Esophagus squamous epithelium (tissue), 5 donors: Measurements from ENCODE around the gene TCEA2. TPM values are rescaled to one million over a fixed set of nuclear protein-coding genes. Genes with fewer than 3 reads are reported as not detected.

Experiments used
- DNase-seq: peaks from one replicate; lab custom pipeline; 2025; lab: John Stamatoyannopoulos, UW
- H3K27ac ChIP-seq, 4 donors: fragments of 200-600 bp; sonication (generic); one replicate each; pipeline ENCODE4 v1.5.1; 2016 to 2019; ENCODE audit warnings: mild to moderate bottlenecking in 1 of 4
- H3K27me3 ChIP-seq, 4 donors: fragments of 200-600 bp; sonication (generic); 1 replicate in 3 of 4; 2 replicates in 1 of 4; pipeline versions ENCODE4 v1.5.1 to v1.6.0; 2017 to 2021; ENCODE audit warnings: antibody characterized with exemption in 1 of 4
- H3K36me3 ChIP-seq, 3 donors: fragments of 200-600 bp; sonication (generic); one replicate each; pipeline ENCODE4 v1.5.1; 2016 to 2019
- H3K4me1 ChIP-seq, 3 donors: fragments of 200-600 bp; sonication (generic); one replicate each; pipeline ENCODE4 v1.5.1; 2017 to 2019
- H3K4me3 ChIP-seq, 4 donors: fragments of 200-600 bp; sonication (generic); 1 replicate in 3 of 4; 2 replicates in 1 of 4; pipeline ENCODE4 v1.5.1; 2016 to 2019; ENCODE audit warnings: mild to moderate bottlenecking in 2 of 4, moderate library complexity in 1 of 4
- H3K9me3 ChIP-seq, 3 donors: fragments of 200-600 bp; sonication (generic); one replicate each; pipeline ENCODE4 v1.5.1; 2016 to 2019
- POLR2A ChIP-seq, 4 donors: fragments of 450-650 bp; IDR thresholded peaks; one replicate each; pipeline ENCODE4 v1.6.1; 2017; ENCODE audit warnings: antibody characterized with exemption in 4 of 4, mild to moderate bottlenecking in 4 of 4, moderate library complexity in 3 of 4
- WGBS, 2 donors: methylation state at CpG; one replicate each; pipeline ENCODE4 v1.1.5; 2018; 5-methylcytosine and 5-hydroxymethylcytosine counted together
- intact Hi-C: fragments of 100-400 bp; cut with DNase I; formaldehyde crosslinking; loops from one replicate; pipeline ENCODE4 v1.15.0; 2022
- total RNA-seq, 4 donors: library from RNA; depleted of rRNA; stranded (reverse); fragments of >200 nt; gene quantifications; one replicate each; pipeline ENCODE4 v1.1.0, GENCODE V29; 2016
- TF ChIP-seq, protein P1 (sequence below), 6 experiments: fragments of 450-650 bp in 4 of 6; fragments of 200-600 bp in 2 of 6; sonication (generic) in 2 of 6; IDR thresholded peaks; one replicate each; pipeline ENCODE4 v1.5.1; 2016 to 2019; ENCODE audit warnings: antibody characterized with exemption in 6 of 6, mild to moderate bottlenecking in 4 of 6, moderate library complexity in 4 of 6
- donor health status: DM: yes; HTN: yes; CAD: no.

Gene TCEA2
- total RNA-seq, 4 donors from 2014 or later = 1.8 to 25.2 (median 8.9) TPM

DNA sequence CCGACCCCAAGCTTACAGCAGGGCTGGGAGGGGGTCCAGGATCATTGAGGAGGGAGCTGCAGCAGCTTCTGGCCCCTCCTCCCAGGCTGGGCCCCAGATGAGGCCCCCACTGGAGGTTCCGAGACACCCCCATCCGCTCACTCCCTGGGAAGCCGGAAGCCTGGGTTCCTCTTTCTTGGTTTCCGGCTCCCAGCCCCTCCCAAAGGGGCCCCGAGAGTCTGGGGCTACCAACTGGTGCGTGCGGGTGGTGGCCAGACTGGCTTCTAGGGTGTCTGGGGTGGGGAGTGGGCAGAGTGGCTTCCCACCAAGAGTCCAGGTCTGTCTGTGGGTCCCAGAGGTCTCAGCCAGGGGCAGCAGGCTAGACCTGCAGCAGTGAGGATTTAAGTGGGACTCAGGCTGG is 14.1 kb downstream of the TCEA2 start:
- WGBS, 2 donors = no CpG with 5 or more reads among the region's 8 CpGs
- H3K9me3 ChIP-seq = no peaks in the 10 kb centered on the region
- H3K4me1 ChIP-seq = peaks cover 16 to 69% (median 33%) of the 10 kb centered on the region in 3 donors
- TF ChIP-seq POLR2A (IDR thresholded peaks at IDR 0.05) = no peak
- TF ChIP-seq, protein P1, sequence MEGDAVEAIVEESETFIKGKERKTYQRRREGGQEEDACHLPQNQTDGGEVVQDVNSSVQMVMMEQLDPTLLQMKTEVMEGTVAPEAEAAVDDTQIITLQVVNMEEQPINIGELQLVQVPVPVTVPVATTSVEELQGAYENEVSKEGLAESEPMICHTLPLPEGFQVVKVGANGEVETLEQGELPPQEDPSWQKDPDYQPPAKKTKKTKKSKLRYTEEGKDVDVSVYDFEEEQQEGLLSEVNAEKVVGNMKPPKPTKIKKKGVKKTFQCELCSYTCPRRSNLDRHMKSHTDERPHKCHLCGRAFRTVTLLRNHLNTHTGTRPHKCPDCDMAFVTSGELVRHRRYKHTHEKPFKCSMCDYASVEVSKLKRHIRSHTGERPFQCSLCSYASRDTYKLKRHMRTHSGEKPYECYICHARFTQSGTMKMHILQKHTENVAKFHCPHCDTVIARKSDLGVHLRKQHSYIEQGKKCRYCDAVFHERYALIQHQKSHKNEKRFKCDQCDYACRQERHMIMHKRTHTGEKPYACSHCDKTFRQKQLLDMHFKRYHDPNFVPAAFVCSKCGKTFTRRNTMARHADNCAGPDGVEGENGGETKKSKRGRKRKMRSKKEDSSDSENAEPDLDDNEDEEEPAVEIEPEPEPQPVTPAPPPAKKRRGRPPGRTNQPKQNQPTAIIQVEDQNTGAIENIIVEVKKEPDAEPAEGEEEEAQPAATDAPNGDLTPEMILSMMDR (IDR thresholded peaks at IDR 0.05) = no peak
- H3K27me3 ChIP-seq = peaks cover 0 to 9% (median 0%) of the 10 kb centered on the region in 4 donors
- peak overlapping the region in 3 of 4 donors; percentile 59 to 89 (median 80) for H3K4me3 ChIP-seq
- DNase-seq = no peak
- H3K36me3 ChIP-seq = peaks cover 4 to 35% (median 10%) of the 10 kb centered on the region in 3 donors
- intact Hi-C loops = no loop called here
- H3K27ac ChIP-seq = peak overlapping the region in 2 of 4 donors; percentile 46 to 61

DNA sequence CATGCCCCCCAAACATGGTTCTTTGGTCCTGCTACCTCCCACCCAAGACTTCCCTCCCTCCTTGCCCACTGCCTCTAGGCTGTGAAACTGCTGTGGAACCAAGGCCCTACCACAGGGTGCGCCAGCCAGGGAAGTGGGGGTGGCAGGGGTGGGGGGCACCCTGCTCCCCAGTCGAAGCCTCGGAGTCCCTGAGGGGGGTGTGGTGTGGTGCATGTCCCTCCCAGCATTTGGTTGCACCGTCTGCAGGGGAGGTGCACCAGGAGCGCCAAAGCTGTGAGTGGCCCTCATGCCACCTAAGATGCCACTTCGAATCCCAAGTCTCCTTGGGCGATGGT is 14.5 kb downstream of the TCEA2 start:
- H3K27ac ChIP-seq = peak overlapping the region in 2 of 4 donors; percentile 46 to 61
- H3K36me3 ChIP-seq = peaks cover 0 to 31% (median 10%) of the 10 kb centered on the region in 3 donors
- no peak for DNase-seq
- peak overlapping the region in 3 of 4 donors; percentile 59 to 89 (median 80) for H3K4me3 ChIP-seq
- H3K27me3 ChIP-seq = peaks cover 0 to 13% (median 0%) of the 10 kb centered on the region in 4 donors
- intact Hi-C loops = no loop called here
- no CpG with 5 or more reads among the region's 7 CpGs for WGBS, 2 donors
- H3K9me3 ChIP-seq = no peaks in the 10 kb centered on the region
- TF ChIP-seq POLR2A (IDR thresholded peaks at IDR 0.05) = no peak
- TF ChIP-seq, protein P1 (IDR thresholded peaks at IDR 0.05) = no peak
- peaks cover 16 to 74% (median 33%) of the 10 kb centered on the region in 3 donors for H3K4me1 ChIP-seq

DNA sequence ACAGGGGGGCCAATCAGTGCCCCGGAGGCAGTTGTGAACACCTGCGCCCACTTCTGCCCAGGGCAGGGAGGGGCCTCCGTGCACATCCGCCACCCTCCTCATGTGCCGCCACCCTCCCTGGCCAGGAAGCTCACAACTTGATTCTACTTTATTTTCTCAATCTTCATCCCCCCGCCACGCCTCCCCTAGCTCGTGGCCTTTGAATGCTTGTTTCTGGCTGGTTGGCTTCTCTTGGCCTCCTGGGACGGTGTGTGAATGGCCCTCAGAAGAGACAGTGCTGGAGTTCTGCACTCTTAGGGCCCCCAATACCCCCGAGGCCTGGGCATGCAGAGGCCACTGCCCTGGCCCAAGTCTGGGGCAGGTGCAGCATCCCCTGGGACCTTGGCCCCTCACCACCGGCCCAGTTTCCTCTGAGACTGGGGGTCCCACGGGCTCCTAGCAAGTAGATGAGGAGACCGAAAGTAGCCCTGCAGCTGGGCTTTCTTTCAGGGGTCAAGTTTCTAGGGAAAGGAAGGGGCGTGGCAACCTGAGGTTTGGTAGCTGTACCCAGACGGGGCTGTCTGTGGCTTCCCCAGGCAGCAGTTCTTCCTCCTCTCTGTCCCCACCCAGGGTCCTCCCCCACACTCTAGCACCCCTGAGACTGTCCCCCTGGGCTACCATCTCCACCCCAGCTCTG is 15.0 kb downstream of the TCEA2 start:
- WGBS, 2 donors = 51 to 63% methylated on average over 7 of the region's 15 CpGs
- intact Hi-C loops = no loop called here
- H3K4me1 ChIP-seq = peaks cover 19 to 79% (median 33%) of the 10 kb centered on the region in 3 donors
- no peaks in the 10 kb centered on the region for H3K9me3 ChIP-seq
- TF ChIP-seq, protein P1 (IDR thresholded peaks at IDR 0.05) = no peak
- no peak for TF ChIP-seq POLR2A (IDR thresholded peaks at IDR 0.05)
- peaks cover 0 to 26% (median 10%) of the 10 kb centered on the region in 3 donors for H3K36me3 ChIP-seq
- peak overlapping the region; percentile 59 to 89 (median 77) for H3K4me3 ChIP-seq
- peak overlapping the region; percentile 20 to 88 (median 71) for H3K27ac ChIP-seq
- peaks cover 0 to 18% (median 0%) of the 10 kb centered on the region in 4 donors for H3K27me3 ChIP-seq
- DNase-seq = no peak

DNA sequence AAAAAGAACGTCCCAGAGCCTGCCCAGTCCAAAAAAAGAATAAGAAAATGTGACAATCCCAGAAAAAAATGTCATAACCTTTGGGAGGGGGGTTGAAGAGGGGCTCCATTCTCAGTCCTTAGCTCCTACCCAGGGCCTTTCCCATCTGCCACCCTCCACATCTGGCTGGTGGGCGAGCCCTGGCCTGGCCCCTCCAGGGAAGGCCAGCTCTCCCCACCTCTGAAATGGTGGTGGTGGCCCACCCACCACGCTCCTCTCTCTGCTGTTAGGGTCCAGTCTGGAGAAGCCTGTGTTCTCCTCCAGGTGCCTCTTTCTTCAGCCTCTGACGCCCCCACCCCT is 15.9 kb downstream of the TCEA2 start:
- no peak for TF ChIP-seq POLR2A (IDR thresholded peaks at IDR 0.05)
- TF ChIP-seq, protein P1 (IDR thresholded peaks at IDR 0.05) = no peak
- peaks cover 0 to 17% (median 10%) of the 10 kb centered on the region in 3 donors for H3K36me3 ChIP-seq
- H3K4me3 ChIP-seq = peak overlapping the region; percentile 59 to 89 (median 77)
- H3K27me3 ChIP-seq = peaks cover 0 to 27% (median 0%) of the 10 kb centered on the region in 4 donors
- H3K4me1 ChIP-seq = peaks cover 26 to 86% (median 41%) of the 10 kb centered on the region in 3 donors
- intact Hi-C loops = no loop called here
- no peak for DNase-seq
- 0% methylated on average over 2 of the region's 4 CpGs; no CpG with 5 or more reads in 1 of the 2 donors for WGBS, 2 donors
- peak overlapping the region; percentile 64 to 91 (median 84) for H3K27ac ChIP-seq
- no peaks in the 10 kb centered on the region for H3K9me3 ChIP-seq

DNA sequence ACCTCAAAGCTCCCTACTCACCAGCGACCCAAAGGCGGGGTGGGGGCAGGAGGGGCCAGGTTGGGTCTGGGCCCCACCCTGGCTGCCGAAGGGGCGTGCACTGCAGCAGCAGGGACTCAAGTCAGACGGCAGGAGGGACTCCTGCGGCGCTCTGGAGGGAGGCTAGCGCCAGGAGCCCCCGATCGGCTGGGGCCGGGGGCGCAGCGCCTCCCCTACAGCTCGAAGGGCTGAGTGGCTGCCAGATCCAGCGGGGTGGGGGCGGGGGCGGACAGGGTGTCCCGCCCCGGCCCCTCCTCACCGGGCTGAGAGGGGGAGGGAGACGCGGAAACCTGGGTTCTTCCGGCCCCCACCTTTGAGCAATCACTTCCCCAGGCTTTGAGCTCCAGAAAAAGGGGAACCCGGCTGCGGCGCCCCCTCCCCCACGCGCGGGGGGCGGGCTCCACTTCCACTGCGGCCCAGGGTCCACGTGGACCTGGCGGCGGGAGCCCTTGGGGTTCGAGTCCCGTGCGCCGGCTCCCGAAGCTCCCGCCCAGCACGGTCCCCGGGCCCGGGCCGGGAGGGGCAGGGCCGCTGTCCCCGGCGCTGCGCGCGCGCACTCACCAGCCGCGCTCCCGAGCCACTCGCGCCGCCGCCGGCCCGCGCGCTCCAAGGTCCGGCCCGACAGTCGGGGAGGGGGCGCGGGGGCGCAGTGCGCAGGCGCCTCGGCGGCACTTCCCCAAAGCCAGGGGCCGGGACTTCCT is 16.4 kb downstream of the TCEA2 start, which contains the start of gene RGS19:
TSS of gene RGS19 (minus strand) at position 246 of the 740 bp plus-strand sequence. CDS start 2,632 bp downstream, outside the sequence.
- H3K4me1 ChIP-seq = peaks cover 28 to 86% (median 41%) of the 10 kb centered on the region in 3 donors
- intact Hi-C loops = no loop called here
- H3K27me3 ChIP-seq = peaks cover 0 to 33% (median under 1%) of the 10 kb centered on the region in 4 donors
- peak in 1 of 4 donors; percentile 42 for TF ChIP-seq POLR2A (IDR thresholded peaks at IDR 0.05)
- TF ChIP-seq, protein P1 (IDR thresholded peaks at IDR 0.05) = no peak
- peak within 1 kb of the TSS; percentile 64 to 91 (median 84) for H3K27ac ChIP-seq
- DNase-seq = no peak
- peaks cover 0 to 12% (median 6%) of the 10 kb centered on the region in 3 donors for H3K36me3 ChIP-seq
- no CpG with 5 or more reads among the region's 73 CpGs for WGBS, 2 donors
- H3K4me3 ChIP-seq = peak within 1 kb of the TSS; percentile 59 to 89 (median 77)
- no peaks in the 10 kb centered on the region for H3K9me3 ChIP-seq
